HCT116 (cell line): ENCODE results near the gene HIRA. TPM values are rescaled to one million over a fixed set of nuclear protein-coding genes. Genes with fewer than 3 reads are reported as not detected.

Experiments used
- ATAC-seq: fragments of 200-7000 bp; cut with Tn5 transposase; 2 replicates; pipeline ENCODE4 v1.9.1; 2020; ENCODE audit warnings: mild to moderate bottlenecking, moderate library complexity
- BruUV-seq: library from RNA; stranded (reverse); fragments of 400-500 nt; replicated peaks from 2 replicates; lab custom pipeline; 2021; lab: Mats Ljungman, UMichigan
- CTCF ChIA-PET: fragments of 300-600 bp; sonication (Branson Sonifier 250); formaldehyde crosslinking; loops from one replicate; lab custom pipeline; 2021; ENCODE audit warnings: antibody characterized with exemption; lab: Charles Lee
- POLR2A ChIA-PET: fragments of 300-600, 350-600 bp; sonication (Branson Sonifier 250); formaldehyde crosslinking; loops from one replicate; lab custom pipeline; 2021; ENCODE audit warnings: antibody characterized with exemption; lab: Charles Lee
- RAD21 ChIA-PET, 2 experiments: fragments of 300-600 bp; sonication (Branson Sonifier 250); formaldehyde crosslinking; loops; one replicate each; lab custom pipeline; 2023; ENCODE audit warnings: low total read pairs in 2 of 2; ENCODE audit not compliant: uncharacterized antibody in 2 of 2, unreplicated experiment in 2 of 2, low non-redundant PET in 1 of 2; lab: Charles Lee
- DNase-seq: peaks from one replicate; pipeline ENCODE4 v3.0.0-alpha.2; 2010; ENCODE audit warnings: low read depth, low spot score
- H2AFZ ChIP-seq: fragments of 200-600 bp; shearing (Covaris generic), sonication (generic); 2 replicates; pipeline ENCODE4 v1.6.1; 2017; ENCODE audit warnings: low read depth, mixed run types, mixed read lengths, antibody characterized with exemption, low read length; ENCODE audit not compliant: poor library complexity, severe bottlenecking
- H3K27ac ChIP-seq: 2 replicates; pipeline ENCODE4 v1.5.1; 2012; ENCODE audit warnings: low read depth, low read length
- H3K27me3 ChIP-seq: fragments of 200-600 bp; sonication (generic); 2 replicates; pipeline ENCODE4 v1.6.1; 2016; ENCODE audit warnings: mixed run types, low read length, mixed read lengths; ENCODE audit not compliant: insufficient read depth
- H3K36me3 ChIP-seq, 2 experiments: fragments of 200-500 bp in 1 of 2; fragments of 200-600 bp in 1 of 2; sonication (Bioruptor generic) in 1 of 2; sonication (generic) in 1 of 2; 2 replicates each; pipeline versions ENCODE4 v1.5.1 to v1.6.1; 2014 to 2016; ENCODE audit warnings: low read length in 2 of 2, inconsistent platforms in 1 of 2, mixed read lengths in 1 of 2, mixed run types in 1 of 2; ENCODE audit not compliant: insufficient read depth in 2 of 2, control insufficient read depth in 1 of 2
- H3K4me1 ChIP-seq, 2 experiments: fragments of 200-600 bp in 1 of 2; sonication (generic) in 1 of 2; 2 replicates each; pipeline versions ENCODE4 v1.5.1 to v1.6.1; 2012 to 2017; ENCODE audit warnings: low read length in 2 of 2, inconsistent platforms in 1 of 2, mild to moderate bottlenecking in 1 of 2, mixed read lengths in 1 of 2, mixed run types in 1 of 2, moderate library complexity in 1 of 2; ENCODE audit not compliant: insufficient read depth in 2 of 2, control insufficient read depth in 1 of 2
- H3K4me2 ChIP-seq: fragments of 200-600 bp; sonication (generic); 2 replicates; pipeline ENCODE4 v1.6.1; 2017; ENCODE audit warnings: mixed run types, low read length, mixed read lengths
- H3K4me3 ChIP-seq, 2 experiments: fragments of 200-600 bp in 1 of 2; sonication (generic) in 1 of 2; replicated peaks in 1 of 2; 2 replicates each; pipeline ENCODE4 v1.5.1; 2011 to 2016; ENCODE audit warnings: low read length in 2 of 2, control low read depth in 1 of 2, low read depth in 1 of 2, mild to moderate bottlenecking in 1 of 2, mixed read lengths in 1 of 2, mixed run types in 1 of 2
- H3K79me2 ChIP-seq: fragments of 200-600 bp; sonication (generic); 2 replicates; pipeline ENCODE4 v1.6.1; 2017; ENCODE audit warnings: mild to moderate bottlenecking, mixed run types, low read length, moderate library complexity, mixed read lengths; ENCODE audit not compliant: insufficient read depth
- H3K9ac ChIP-seq: fragments of 200-600 bp; sonication (generic); 2 replicates; pipeline ENCODE4 v1.6.1; 2016; ENCODE audit warnings: low read length, mixed read lengths
- H3K9me2 ChIP-seq: fragments of 200-600 bp; sonication (generic), shearing (Covaris generic); 2 replicates; pipeline ENCODE4 v1.6.1; 2017; ENCODE audit warnings: mixed run types, mild to moderate bottlenecking, moderate library complexity; ENCODE audit not compliant: insufficient read depth
- H3K9me3 ChIP-seq, 2 experiments: fragments of 200-500 bp in 1 of 2; fragments of 200-600 bp in 1 of 2; sonication (Bioruptor generic) in 1 of 2; sonication (generic) in 1 of 2; 2 replicates each; pipeline ENCODE4 v1.6.1; 2014 to 2017; ENCODE audit warnings: low read length in 2 of 2, mixed read lengths in 2 of 2, inconsistent platforms in 1 of 2, low read depth in 1 of 2, mild to moderate bottlenecking in 1 of 2, mixed run types in 1 of 2, moderate library complexity in 1 of 2; ENCODE audit not compliant: control insufficient read depth in 1 of 2, insufficient read depth in 1 of 2
- H4K20me1 ChIP-seq: fragments of 200-600 bp; sonication (generic), shearing (Covaris generic); 2 replicates; pipeline ENCODE4 v1.6.1; 2017; ENCODE audit warnings: mixed run types, mild to moderate bottlenecking, moderate library complexity; ENCODE audit not compliant: insufficient read depth
- CBX3 ChIP-seq: IDR thresholded peaks from 2 replicates; pipeline ENCODE4 v1.6.1; 2012; ENCODE audit warnings: low read depth
- CEBPB ChIP-seq: IDR thresholded peaks from 2 replicates; pipeline ENCODE4 v1.6.1; 2012; ENCODE audit warnings: low read depth
- EZH2 ChIP-seq: fragments of 200-600 bp; sonication (generic); IDR thresholded peaks from 2 replicates; pipeline ENCODE4 v1.6.1; 2017; ENCODE audit warnings: antibody characterized with exemption, mixed run types
- EZH2phosphoT487 ChIP-seq: fragments of 200-600 bp; IDR thresholded peaks from 2 replicates; pipeline ENCODE4 v1.6.1; 2018; ENCODE audit warnings: antibody characterized with exemption, borderline replicate concordance
- JUND ChIP-seq: IDR thresholded peaks from 2 replicates; pipeline ENCODE4 v1.6.1; 2012
- POLR2AphosphoS5 ChIP-seq: IDR thresholded peaks from 2 replicates; pipeline ENCODE4 v1.6.1; 2011; ENCODE audit warnings: mild to moderate bottlenecking, low read depth, low read length, moderate library complexity
- SIN3A ChIP-seq: IDR thresholded peaks from 2 replicates; pipeline ENCODE4 v1.6.1; 2012; ENCODE audit warnings: low read depth
- SRF ChIP-seq: IDR thresholded peaks from 2 replicates; pipeline ENCODE4 v1.6.1; 2012; ENCODE audit warnings: low read depth
- YY1 ChIP-seq: IDR thresholded peaks from 2 replicates; pipeline ENCODE4 v1.6.1; 2011; ENCODE audit warnings: low read length, low read depth, moderate library complexity, mild to moderate bottlenecking; ENCODE audit not compliant: insufficient replicate concordance; ENCODE audit errors: extremely low read depth
- ZFX ChIP-seq: fragments of 450-650 bp; IDR thresholded peaks from 2 replicates; pipeline ENCODE4 v1.6.1; 2017
- intact Hi-C: fragments of 100-400 bp; cut with micrococcal nuclease; formaldehyde crosslinking; loops from 2 replicates; pipeline ENCODE4 v1.10.0; 2022
- total RNA-seq: library from RNA; stranded (reverse); gene quantifications from one replicate; pipeline ENCODE4 v1.2.1, GENCODE V29; 2021; ENCODE audit not compliant: unreplicated experiment
- TF ChIP-seq, protein P1 (sequence below), 3 experiments: fragments of 200-600 bp in 1 of 3; sonication (generic) in 1 of 3; IDR thresholded peaks in 2 of 3; conservative IDR thresholded peaks in 1 of 3; 2 replicates each; pipeline ENCODE4 v1.5.1; 2012 to 2017; ENCODE audit warnings: low read depth in 2 of 3, low read length in 2 of 3, antibody characterized with exemption in 1 of 3, borderline replicate concordance in 1 of 3, control low read depth in 1 of 3, mild to moderate bottlenecking in 1 of 3, mixed read lengths in 1 of 3, mixed run types in 1 of 3, moderate library complexity in 1 of 3; ENCODE audit not compliant: insufficient read depth in 1 of 3
- TF ChIP-seq, protein P2 (sequence below): IDR thresholded peaks from 2 replicates; pipeline ENCODE4 v1.6.1; 2011; ENCODE audit warnings: mild to moderate bottlenecking, low read length, moderate library complexity; ENCODE audit not compliant: insufficient replicate concordance; ENCODE audit errors: extremely low read depth

Gene HIRA
- total RNA-seq, 1 experiment from 2014 or later = 30.6 TPM

DNA sequence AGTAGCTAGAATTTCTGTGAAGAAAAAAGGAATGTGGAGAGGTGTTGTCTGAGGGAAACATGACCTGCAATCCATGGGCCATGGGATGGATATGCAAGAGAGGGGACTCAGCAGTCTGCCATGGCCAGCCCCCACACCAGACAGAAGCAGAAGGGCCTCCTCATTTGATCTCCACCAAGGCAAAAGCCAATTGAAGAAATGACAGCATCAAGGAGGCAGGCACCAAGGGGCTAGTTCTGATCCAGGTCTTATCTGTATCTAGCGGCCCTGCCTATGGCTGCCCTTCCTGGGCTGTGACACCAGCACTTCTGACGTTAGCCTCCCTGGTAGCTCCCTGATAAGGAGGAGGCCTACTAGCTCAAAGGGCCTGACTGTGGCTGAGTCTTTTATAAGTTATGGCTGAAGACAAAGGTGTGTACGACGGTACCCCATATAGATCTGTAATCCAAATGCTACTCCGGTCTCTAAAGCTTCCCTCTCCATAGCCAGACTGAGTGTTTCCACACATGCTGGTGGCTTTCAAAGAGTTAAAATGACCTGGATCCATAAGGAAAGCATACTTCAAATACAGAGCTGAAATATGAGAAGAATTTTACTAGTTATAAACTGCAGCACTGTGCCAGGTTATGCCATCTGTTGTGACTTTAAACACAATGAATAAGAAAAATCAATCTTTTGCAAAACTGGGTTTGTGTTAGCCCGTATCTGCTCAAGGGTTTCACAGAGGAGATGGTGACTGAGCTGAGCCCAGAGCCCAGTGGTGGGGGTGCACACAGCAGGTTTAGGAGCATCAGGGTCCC lies 34.4 kb downstream of the HIRA start:
- Histone ChIP-seq H4K20me1 (no peaks in the 10 kb centered on the region), H3K36me3 (peaks cover 17 to 31% of the 10 kb centered on the region in 2 experiments; a peak in 3 of 4 replicates), H3K27me3 (no peaks in the 10 kb centered on the region), H3K9ac (no peak overlapping the region), H2AFZ (no peak overlapping the region), H3K4me3 (no peak overlapping the region), H3K9me3 (no peaks in the 10 kb centered on the region), H3K27ac (no peak overlapping the region), H3K79me2 (no peaks in the 10 kb centered on the region), H3K9me2 (no peaks in the 10 kb centered on the region), H3K4me2 (no peak overlapping the region), H3K4me1 (no peaks in the 10 kb centered on the region)
- no peak for DNase-seq
- no peak for TF ChIP-seq CEBPB
- TF ChIP-seq EZH2 = no peak
- TF ChIP-seq JUND = no peak
- no peak for TF ChIP-seq POLR2AphosphoS5
- no peak for TF ChIP-seq CBX3
- TF ChIP-seq ZFX = no peak
- no peak for TF ChIP-seq SIN3A
- no peak for TF ChIP-seq YY1
- no peak for TF ChIP-seq SRF
- TF ChIP-seq, protein P1, sequence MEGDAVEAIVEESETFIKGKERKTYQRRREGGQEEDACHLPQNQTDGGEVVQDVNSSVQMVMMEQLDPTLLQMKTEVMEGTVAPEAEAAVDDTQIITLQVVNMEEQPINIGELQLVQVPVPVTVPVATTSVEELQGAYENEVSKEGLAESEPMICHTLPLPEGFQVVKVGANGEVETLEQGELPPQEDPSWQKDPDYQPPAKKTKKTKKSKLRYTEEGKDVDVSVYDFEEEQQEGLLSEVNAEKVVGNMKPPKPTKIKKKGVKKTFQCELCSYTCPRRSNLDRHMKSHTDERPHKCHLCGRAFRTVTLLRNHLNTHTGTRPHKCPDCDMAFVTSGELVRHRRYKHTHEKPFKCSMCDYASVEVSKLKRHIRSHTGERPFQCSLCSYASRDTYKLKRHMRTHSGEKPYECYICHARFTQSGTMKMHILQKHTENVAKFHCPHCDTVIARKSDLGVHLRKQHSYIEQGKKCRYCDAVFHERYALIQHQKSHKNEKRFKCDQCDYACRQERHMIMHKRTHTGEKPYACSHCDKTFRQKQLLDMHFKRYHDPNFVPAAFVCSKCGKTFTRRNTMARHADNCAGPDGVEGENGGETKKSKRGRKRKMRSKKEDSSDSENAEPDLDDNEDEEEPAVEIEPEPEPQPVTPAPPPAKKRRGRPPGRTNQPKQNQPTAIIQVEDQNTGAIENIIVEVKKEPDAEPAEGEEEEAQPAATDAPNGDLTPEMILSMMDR (IDR thresholded peaks at IDR 0.05 in 2 of 3, conservative IDR thresholded peaks at IDR 0.05 in 1 of 3; ENCODE audit: borderline replicate concordance in 1 of 3, insufficient read depth in 1 of 3, low read depth in 2 of 3, low read length in 2 of 3) = no peak
- TF ChIP-seq, protein P2, sequence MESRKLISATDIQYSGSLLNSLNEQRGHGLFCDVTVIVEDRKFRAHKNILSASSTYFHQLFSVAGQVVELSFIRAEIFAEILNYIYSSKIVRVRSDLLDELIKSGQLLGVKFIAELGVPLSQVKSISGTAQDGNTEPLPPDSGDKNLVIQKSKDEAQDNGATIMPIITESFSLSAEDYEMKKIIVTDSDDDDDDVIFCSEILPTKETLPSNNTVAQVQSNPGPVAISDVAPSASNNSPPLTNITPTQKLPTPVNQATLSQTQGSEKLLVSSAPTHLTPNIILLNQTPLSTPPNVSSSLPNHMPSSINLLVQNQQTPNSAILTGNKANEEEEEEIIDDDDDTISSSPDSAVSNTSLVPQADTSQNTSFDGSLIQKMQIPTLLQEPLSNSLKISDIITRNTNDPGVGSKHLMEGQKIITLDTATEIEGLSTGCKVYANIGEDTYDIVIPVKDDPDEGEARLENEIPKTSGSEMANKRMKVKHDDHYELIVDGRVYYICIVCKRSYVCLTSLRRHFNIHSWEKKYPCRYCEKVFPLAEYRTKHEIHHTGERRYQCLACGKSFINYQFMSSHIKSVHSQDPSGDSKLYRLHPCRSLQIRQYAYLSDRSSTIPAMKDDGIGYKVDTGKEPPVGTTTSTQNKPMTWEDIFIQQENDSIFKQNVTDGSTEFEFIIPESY = no peak
- TF ChIP-seq EZH2phosphoT487 = no peak
- BruUV-seq = no TSS peak
- ChIA-PET POLR2A (no interaction called here), RAD21 (no interaction called here), CTCF (no interaction called here)
- intact Hi-C loops = no loop called here
- no peak for ATAC-seq
